NCI-H2227 (cell line): ENCODE results near the gene GPC3.
"Not testable (repeated sequence)": the region's sequence is repeated elsewhere in the genome, so short reads cannot be mapped to it uniquely, and the experiment has no call there.

Source experiments
- DNase-seq: peaks from one replicate; lab custom pipeline; 2025; ENCODE audit not compliant: unreplicated experiment; lab: John Stamatoyannopoulos, UW

Gene GPC3

DNA sequence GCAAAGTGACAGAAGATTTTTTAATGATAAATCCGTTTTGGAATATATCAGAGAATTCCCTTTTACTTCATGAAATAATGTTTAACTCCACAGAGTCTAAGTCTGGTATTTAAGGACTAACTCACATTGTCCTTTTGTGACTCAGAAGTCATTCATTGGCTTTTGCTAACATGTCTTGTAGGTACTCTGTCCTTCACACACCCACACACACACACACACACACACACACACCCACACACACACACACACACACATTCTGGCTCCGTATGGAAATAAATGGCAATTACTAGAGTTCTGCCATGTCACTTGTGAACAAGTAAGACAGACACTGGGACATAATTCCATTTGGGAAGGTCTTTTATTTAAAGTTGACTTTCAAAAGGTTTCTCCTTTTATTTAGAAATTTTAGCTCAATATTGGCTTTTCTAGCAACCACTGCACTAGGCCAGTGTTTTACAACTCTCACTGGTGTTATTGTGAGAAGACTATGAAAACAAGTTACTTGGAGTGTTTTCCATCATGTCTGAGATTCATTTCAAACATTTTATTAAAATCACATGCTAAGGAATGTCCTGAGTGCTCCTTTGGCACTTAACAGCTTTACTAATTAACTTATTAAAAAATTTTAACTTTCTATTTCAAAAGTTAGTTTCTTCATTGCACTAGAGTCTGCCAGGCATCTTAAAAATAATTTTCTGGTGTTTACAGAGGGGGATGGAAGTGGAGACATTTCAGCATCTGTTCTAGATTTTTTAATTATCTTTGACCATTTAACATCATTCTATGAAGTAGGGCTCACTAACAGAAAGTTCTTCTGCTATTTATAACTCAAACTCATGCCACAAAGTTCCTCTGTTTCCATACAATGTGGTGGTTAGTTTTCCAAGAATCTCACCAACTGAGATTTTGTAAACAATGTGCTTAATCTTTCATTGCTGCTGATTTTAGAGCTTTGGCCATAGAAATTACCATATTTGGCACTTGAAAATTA is 329.8 kb downstream of the GPC3 start:
- no peak for DNase-seq

DNA sequence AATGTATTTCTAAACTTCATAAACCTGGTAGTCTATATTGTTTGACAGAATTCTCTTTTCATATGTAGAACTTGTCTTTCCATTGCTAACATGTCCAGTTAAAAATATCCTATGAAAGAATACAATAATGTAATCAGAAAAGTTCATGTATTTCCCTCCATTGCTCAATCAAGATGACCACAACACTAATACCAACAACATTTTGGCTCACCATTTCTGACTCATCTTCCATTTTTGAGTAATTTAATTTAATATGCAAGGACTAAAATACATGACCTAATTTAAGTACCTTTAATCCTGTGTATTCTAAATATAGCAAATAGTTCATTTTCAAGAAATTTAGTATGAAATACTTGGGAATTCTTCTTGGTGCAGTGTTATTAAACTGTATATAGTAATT is 330.6 kb downstream of the GPC3 start:
- no peak for DNase-seq

DNA sequence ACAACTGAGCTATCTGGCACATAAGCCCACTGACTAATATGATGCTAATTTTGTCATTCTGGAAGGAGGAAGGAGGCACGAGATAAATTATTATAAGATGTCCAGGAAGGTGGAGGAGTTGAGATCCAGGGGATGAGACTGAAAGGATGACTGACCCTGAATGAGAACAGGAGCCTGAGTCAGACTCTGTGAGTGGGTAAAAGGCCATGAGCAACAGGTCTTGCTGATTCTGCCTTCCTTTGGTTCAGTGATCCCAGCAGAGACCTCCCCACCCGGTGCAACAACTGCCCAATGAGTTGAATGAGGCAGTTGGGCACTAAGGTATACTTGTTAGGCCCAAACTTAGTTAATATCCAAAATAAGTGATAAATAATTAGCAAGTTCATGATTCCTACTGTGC is 332.0 kb downstream of the GPC3 start:
- DNase-seq: no peak

DNA sequence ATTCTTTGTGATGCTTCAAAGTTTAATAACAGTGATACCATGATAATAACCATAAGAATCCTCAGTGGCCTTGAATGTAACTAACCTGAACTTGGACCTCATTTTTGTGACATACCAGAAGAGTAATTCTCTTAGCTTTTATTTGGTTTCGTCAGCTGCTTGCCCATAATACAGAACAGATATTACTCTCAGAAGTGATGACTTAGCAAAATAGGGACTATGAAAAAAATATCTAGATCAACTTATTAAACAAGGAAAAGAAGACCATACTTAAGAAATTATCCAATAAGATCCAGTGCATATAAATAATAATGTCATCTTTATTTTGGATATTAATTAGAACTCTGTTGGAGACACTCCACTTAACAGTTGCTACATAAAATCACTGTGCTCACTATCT is 333.2 kb downstream of the GPC3 start:
- no peak for DNase-seq

DNA sequence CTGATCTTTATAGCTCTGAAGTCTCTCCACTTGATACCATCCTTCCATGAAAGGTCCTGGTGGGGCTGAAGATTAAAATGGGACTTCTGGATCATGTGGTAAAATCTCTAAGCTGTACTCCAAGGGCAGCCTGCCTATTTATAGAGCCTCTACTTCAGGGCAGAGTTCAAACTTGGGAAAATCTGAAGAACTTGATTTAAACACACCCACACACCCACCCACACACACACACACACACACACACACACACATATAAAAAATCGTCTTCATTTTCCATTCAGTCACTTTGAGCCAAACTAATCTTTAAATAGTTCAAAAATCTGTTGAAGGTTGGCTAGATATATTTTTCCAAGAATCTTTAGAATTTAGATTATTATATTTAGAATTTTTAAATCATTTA is 335.2 kb downstream of the GPC3 start:
- DNase-seq: no peak

DNA sequence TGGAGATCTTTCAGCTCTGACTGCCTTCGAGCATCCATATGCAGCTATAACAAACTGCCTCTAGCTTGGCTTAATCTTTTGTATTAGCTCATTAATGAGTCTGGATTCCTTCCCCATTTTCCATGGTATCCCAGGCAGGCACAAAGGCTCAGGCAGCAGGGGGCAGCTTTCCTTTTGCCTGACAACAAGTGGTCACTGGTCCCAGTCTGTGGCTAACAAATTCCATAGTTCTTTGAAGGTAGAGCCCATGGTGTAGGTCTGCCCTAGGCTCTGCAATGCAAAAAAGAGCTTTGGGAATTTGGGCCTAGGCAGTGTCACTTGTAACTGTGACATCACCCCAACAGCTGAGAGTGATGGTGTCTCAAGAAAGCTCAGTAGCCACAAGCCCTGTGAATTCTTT is 335.7 kb downstream of the GPC3 start:
- DNase-seq: no peak

DNA sequence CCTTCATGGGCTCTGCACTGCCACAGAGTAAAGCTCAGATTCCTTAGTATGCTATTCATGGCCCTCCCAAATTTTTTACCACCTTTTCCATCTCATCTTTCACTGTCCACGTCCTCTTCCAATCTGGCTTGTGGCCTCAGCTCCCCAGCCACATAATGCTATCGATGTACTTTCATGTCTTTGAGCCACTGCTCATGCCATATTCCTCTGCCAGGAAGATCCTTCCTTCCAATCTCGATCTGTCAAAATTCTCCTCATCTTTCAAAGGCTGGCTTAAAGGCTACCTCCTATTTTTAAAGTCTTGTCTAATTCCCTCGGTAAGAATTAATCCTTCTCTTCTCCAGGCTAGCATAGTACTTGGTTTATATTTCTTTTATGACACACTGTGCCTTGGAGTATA is 336.8 kb downstream of the GPC3 start:
- no peak for DNase-seq

DNA sequence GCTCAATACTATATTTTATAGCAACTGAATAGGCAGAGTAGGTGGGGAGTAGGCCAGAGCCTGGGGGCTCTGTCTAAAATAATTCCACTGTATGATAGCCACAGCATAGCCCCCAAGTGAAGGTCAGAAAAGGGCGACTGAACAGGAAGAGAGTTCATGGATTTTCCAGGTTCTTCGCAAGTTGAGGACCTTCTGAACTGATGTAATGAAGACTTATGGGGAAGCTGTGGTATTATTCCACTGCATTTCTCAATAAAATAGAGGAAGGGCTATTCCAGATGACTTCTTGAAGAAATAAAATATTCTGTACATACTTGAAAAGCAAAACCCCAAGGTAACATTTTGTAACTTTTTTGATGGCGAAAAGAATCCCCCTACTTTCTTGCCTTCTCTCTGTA is 338.7 kb downstream of the GPC3 start:
- no peak for DNase-seq

DNA sequence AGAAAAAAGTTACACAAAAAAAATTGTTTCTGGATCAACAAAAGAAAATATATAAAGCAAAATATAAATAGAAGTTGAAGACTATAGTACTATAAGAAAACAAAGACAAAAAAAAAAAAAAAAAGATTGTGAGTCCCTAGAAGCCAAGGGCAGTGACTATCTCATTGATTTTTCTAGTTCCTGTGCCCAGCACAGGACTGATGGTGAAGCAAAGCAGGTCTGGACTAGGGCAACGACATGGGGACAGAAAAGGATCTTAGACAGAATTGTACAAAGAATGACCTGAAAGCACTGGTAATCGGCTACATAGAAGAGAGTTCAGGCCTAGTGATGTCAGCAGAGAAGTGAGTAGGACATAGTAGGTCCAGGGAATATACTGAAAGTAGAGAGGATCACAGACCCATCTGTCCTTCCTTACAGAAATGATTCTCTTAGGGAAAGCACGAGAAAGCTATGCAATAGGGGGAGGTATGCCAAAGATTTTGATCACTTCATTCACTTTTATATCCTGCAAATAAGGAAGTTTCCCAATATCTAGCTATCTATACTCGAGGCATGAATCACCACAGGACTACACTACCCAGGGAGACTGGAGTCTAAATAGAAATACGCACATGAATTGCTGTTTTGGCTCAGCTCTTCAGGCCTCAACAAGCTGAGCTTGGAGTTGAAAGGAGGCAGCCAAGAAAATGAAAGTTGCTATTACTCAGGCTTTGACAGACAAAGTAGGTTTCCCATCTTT is 339.2 kb downstream of the GPC3 start:
- DNase-seq: no peak

DNA sequence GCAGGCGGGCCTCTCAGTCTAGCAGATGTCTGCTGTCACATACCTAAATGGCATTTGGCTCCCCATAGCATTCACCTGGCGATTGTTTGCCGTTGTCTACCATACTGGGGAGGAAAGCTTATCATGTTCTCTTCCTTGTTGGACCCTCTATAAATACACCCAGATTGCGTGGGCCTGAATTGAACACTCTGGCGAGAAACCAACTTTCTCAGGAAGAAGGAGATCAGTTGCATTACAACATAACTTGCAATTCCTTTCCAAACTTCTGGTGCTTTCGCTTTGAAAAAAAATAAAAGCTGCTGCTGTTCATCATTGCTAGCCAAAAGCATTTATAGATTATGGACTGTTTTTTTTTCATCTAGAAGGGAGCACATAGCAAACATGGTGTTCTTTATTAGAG is 340.1 kb downstream of the GPC3 start:
- DNase-seq: no peak

DNA sequence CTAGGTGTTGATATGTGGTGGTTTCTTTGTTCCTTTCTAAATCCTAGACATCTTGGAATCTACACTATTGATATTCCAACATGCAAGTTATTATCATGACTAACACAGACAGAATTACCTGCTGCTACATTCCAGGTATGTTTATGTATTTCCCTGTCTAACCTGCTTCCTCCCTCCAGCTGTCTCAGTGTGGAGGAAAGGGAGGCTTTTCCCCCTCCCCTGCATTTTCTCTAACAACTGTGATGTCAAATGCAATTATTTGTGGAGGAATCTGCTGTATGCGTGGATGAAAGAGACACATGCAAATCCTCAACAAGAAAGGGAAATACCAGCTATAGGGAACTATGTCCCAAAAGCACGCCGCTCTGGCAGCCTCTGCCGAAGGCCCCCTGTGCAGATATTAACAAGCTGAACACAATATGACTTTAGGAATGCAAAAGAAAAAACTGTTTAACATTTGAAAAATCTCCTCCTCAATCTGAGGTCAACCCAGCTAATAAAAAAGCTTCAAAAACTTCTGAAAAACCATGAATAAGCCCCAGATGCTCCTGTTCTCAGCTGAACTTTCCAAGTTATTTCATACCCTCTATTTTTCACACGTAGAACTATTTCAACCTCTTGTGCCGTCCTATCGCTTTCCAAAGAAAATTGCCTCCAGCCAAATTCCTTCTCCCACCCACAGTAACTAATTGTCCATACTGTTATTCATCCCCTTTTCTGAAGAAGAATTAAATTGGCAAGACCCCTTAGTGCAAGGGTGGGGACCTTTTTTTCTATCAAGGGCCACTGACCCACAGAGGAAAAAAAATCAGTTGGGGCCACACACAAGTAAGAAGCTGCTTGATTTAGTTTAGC is 345.0 kb downstream of the GPC3 start:
- DNase-seq: no peak

DNA sequence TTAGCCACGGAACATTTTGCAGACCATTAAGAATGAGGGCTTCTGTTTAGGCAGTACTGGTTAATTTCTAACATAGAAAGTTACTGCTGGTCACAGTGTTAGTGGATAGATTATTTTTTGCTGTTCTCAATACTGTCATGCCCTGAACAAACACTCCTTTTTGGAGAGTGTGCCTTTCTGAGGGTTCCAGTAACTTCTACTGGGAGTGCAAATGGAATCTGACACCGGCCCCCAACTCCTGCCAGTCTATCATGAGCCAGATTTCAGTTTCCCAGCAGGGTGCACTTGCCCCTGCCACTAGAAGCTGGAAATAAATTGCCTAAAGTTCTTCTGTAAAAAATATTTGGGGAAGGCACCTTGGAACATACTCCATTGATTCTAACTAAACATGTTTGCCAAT is 345.7 kb downstream of the GPC3 start:
- DNase-seq: no peak

DNA sequence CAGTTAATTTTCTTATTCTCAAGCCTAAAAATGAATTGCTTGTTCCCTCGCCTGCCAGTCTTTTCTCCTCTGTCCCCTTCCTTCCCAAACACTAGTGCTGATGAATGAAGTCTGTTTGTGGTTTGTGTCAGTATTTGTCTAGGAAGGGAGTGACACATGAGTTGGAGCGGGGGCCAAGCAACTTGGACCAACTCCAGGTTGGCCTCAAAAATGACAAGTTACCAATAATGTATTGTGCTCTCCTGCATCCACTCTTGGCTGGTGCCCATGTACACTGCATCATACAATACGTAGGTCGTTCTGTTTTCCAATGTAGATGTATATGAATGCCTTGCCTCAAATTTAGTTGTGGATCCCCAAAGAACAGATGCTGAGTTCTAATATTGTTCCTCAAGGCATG is 347.1 kb downstream of the GPC3 start:
- DNase-seq: no peak

DNA sequence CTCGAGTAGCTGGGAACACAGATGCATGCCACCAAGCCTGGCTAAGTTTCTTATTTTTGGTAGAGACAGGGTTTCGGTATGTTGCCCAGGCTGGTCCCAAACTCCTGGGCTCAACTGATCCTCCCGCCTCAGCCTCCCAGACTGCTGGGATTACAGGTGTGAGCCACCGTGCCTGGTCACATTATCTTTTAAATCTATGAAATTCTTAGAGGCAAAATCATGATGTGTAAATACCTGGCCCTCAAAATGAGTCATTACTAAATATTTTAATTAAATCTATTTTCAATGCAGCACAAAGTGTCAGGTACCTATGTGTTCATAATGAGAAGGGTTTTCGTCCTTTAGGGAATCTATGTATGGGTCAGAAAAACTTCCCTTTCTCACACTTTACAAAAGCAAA is 347.6 kb downstream of the GPC3 start:
- DNase-seq: no peak

DNA sequence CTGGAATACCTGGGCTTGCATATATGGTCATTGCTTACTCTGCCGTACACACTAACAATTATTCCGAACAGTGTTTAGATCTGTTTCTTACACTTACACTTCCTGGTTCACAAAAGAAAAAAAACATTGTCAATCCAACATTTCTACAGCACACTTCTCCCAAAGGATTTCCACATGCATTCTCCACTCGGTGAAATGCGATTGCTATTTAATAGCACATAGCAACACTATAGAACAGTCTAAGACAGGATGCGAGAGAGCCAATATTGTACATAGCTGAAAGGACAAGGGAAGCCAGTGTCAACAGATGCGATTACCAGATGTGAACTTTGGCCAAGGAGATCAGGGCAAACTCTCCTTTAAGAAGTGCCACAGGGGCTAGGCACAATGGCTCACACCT is 349.4 kb downstream of the GPC3 start:
- no peak for DNase-seq

DNA sequence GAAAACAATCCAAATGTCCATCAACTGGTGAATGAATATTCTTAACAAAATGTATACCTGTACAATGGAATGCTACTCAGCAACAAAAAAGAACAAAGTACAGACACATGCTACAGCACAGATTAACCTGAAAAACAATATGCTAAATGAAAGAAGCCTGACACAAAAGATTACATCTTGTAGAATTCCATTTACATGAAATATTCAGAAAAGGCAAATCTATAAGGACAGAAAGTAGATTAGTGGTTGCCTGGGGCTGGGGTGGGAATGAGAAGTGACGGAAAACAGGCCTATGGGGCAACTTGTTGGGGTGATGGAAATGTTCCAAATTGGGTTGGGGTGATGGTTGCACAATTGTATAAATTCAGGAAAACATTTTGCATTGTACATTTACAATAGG is 351.0 kb downstream of the GPC3 start:
- DNase-seq: no peak

DNA sequence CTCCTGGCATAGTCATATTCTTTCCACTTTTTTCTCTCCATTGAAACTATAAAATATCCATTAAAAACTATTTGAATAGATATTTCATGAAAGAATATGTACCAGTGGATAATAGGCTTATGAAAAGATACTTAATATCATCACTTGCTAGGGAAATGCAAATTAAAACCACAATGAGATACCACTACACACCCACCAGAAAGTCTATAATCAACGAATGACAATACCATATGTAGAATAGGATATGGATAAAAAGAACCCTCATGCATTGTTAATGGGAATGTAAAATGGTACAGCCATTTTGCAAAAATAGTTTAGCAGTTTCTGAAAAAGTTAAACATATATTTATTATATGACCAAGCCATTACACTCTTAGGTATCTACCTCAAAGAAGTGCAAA is 351.4 kb downstream of the GPC3 start:
- no peak for DNase-seq

DNA sequence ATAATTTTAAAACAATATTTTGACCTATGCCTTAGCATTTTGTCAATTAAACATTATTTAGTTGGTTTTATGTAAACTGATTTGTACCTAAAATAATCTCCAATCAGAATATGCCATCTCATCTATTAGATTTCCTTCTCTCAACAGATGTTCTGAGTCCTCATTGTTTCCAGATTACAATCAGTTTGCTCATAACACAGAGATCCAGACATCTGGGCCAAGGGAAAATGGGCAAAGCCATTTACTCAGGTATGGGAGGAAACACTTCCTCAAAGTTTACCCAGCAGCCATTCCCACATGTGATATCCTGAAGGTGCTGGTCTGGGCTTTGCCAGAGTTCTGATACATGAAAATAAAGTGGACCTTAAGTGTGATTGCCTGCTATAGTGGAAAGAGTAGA is 352.2 kb downstream of the GPC3 start:
- no peak for DNase-seq

DNA sequence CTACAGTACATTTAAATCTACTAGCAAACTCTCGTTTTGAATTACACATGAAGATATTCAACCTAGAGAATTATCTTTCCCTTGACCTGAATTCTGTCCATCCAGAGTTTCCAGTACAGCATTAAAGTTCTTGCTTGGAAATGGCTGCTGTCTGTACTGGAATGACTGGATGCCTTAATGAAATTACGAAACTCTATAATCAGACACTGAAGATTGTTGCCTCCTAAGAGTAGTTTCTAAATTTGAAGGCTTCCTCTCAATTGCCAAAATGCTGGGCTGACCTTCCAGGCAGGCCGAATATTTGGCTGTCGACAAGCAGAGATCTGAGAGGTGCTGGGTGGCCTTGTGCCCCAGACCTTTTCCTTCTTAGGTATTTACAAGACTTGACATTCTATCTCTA is 355.0 kb downstream of the GPC3 start:
- no peak for DNase-seq

DNA sequence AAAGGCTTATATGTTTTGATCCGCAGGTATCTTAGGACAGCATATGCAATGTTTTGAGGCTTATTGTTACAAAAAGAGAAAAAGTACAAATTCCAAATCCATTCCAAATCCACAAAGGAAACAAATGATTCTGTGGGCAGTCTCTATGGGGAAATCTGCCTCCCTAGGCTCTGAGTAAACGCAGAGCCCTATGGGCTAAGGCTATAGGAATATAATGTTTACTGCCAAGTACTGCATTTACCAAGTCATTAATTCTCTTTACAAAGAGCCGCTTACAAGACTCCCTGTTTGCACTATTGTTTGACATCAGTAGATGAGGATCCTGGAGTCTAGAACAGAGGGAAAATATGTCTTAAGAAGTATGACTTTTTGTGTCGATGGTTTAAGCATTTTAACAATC is 357.7 kb downstream of the GPC3 start:
- DNase-seq: no peak

DNA sequence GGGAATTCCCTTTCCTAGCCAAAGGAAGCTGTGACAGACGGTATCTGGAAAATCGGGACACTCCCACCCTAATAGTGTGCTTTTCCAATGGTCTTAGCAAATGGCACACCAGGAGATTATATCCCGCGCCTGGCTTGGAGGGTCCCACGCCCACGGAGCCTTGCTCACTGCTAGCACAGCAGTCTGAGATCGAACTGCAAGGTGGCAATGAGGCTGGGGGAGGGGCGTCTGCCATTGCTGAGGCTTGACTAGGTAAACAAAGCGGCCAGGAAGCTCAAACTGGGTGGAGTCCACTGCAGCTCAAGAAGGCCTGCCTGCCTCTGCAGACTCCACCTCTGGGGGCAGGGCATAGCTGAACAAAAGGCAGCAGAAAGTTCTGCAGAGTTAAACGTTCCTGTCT is 364.0 kb downstream of the GPC3 start:
- DNase-seq: not testable (repeated sequence)
